Activated naive CD8-positive, alpha-beta T cell treated with anti-CD3 and anti-CD28 coated beads, Interleukin-2, amount 50 U/mL, for 24 hours (primary cell): Measurements from ENCODE around the gene MAML2.
"Not testable (repeated sequence)": the region's sequence is repeated elsewhere in the genome, so short reads cannot be mapped to it uniquely, and the experiment has no call there.

Experiments
- ATAC-seq: fragments of 150-1000 bp; cut with Tn5 transposase; one replicate; pipeline ENCODE4 v1.10.0; 2021
- DNase-seq: peaks from one replicate; pipeline ENCODE4 v3.0.0; 2021
- H3K27ac Mint-ChIP-seq: one replicate; pipeline ENCODE4 v1.8.0; 2021; ENCODE audit warnings: mild to moderate bottlenecking, mixed read lengths
- H3K27me3 Mint-ChIP-seq: one replicate; pipeline ENCODE4 v1.8.0; 2021; ENCODE audit warnings: mixed read lengths
- H3K36me3 Mint-ChIP-seq: one replicate; pipeline ENCODE4 v1.8.0; 2021; ENCODE audit warnings: low read depth, mixed read lengths
- H3K4me1 Mint-ChIP-seq: one replicate; pipeline ENCODE4 v1.8.0; 2021; ENCODE audit warnings: mixed read lengths
- H3K4me3 Mint-ChIP-seq: one replicate; pipeline ENCODE4 v1.8.0; 2021; ENCODE audit warnings: mild to moderate bottlenecking, moderate library complexity, mixed read lengths
- H3K9me3 Mint-ChIP-seq: one replicate; pipeline ENCODE4 v1.8.0; 2021; ENCODE audit warnings: mixed read lengths

MAML2 gene

DNA sequence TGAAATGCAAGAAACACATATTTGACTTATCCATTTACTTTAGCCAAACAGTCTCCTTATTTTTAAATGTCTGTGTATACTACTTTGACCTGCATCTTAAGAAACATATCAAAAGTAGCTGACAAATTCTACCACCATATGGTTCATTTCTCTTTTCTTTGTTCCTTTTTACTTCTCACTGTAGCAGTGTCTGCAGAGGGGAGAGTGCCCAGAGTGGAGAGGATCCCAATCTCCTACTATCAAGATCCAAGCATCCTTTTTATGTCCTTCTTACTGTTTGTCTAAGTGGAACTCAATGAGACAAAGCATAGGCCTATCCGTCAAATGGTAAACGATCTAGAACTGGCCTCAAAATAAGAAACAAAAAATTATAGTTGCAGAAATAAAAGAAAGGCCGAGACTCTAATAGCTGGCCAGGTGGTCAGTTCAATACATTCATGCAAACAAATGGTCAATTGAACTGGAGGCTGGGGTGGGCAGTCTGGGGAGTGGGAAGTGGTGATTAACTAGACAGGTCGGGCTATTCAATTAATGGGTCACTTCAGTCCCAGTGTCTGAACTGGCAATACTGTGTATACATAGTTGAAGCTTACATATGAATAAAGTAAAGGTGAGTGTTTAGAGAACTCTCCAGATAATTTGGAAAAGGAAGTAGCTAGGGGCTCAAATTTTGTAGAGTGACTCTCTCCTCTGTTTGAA, 149.1 kb downstream of the MAML2 start:
- Mint-ChIP-seq H3K4me3 (peak overlapping the region; percentile 49), H3K27ac (peak overlapping the region; percentile 78), H3K36me3 (peaks cover 31% of the 10 kb centered on the region), H3K27me3 (no peaks in the 10 kb centered on the region), H3K4me1 (peaks cover 91% of the 10 kb centered on the region), H3K9me3 (peaks cover 3% of the 10 kb centered on the region)
- DNase-seq, result no peak
- no peak for ATAC-seq

DNA sequence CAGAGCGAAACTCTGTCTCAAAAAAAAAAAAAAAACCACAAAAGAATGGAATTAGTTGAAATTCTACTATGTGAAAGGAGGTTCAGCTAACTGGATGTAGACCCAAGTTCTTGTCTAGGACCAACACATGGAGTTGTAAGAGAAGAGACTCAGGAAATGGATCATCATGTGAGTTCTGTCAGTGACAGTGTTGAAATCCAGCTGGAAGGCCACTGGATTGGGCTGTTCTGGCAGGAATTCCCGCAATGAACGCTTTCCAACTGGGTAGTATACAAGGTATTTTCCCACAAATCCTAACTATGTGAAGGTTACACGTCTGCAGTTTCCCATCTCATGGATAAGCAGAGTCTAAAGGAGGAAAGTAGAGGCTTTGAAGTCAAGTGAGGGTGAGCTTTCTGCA, 151.2 kb downstream of the MAML2 start:
- H3K4me3 Mint-ChIP-seq, result no peak overlapping the region
- DNase-seq (no peak), ATAC-seq (no peak)
- peaks cover 3% of the 10 kb centered on the region for H3K9me3 Mint-ChIP-seq
- peaks cover 92% of the 10 kb centered on the region for H3K4me1 Mint-ChIP-seq
- H3K36me3 Mint-ChIP-seq, result peaks cover 19% of the 10 kb centered on the region
- peak overlapping the region; percentile 34 for H3K27ac Mint-ChIP-seq
- peaks cover 2% of the 10 kb centered on the region for H3K27me3 Mint-ChIP-seq

DNA sequence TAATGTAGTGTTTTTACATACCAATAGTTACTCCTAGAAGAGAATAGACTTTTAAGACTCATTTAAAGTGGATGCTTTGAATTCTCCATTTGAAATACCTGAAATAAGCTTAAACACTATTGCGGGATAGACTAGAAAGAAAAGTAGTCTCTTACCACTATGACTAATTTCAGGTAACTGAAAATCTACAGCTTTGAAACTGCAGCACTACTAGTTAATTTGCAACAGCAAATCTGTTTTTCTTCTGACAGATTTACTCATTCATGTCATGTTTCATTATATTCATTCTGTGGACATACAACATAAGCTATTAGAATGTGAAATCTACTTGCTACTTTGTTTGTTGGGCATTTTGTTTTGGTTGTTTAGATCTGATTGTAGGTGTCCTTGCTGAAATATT, 153.6 kb downstream of the MAML2 start:
- Mint-ChIP-seq H3K9me3 (peaks cover 3% of the 10 kb centered on the region), H3K4me1 (peaks cover 91% of the 10 kb centered on the region), H3K4me3 (peak overlapping the region; percentile 66), H3K27me3 (peaks cover 2% of the 10 kb centered on the region), H3K27ac (peak overlapping the region; percentile 94), H3K36me3 (peaks cover 15% of the 10 kb centered on the region)
- no peak for DNase-seq
- no peak for ATAC-seq

DNA sequence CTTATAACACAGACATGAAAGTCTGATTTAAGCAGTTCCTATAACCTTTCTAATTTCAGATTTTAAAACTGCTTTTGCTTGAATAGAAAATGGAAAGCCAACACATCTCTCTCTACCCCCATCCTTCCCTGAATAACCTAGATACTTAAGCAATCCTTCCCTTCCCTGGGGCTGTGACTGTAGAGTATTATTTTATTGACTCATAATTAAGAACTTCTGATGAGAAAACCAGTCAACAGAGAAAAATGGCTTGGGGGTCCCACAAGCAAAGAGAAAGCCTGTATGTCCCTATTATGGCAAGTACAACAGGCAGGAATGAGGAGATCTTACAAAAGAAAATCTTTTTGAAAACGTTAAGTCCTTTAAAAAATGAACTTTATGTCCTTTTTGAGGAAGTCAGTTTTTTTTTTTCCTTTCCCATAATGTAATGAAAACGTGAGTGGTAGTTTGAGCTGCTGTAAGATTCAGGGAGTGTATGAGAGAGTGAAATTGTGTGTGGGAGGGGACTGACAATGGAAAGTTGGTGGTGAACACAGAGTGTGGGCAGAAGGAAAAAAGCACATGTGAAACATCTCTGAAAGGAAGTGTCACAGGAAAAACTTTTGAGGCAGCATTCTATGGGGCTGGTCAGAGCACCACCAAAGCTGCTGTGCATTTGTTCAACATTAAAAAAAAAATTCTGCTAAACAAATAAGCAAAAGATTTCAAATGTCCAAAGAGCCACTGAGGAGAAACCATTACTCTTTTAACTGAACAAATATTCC, 154.6 kb downstream of the MAML2 start:
- H3K4me1 Mint-ChIP-seq, result peaks cover 88% of the 10 kb centered on the region
- ATAC-seq, result peak; percentile 70

DNA sequence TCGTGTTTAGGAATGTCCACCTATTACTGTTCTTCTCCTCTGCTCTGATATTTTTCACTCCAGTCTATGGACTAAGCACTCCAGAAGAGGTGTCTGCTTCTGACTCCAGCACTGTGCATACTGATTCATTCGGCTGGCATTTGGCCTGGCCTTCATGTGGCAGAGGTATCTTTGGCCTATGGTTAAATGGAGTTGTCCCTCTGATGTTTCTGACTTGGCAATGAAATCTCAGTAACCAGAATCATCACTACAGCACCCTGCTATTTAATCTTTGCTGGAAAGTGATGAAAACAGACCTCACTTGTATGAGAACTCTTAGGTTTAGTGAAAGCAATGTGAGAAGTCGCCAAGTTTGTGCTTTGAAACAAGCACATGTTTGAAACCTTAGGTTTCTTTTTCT, 155.2 kb downstream of the MAML2 start:
- H3K4me3 Mint-ChIP-seq, result peak overlapping the region; percentile 66
- H3K4me1 Mint-ChIP-seq, result peaks cover 87% of the 10 kb centered on the region
- DNase-seq (peak; percentile 49), ATAC-seq (peak; percentile 85)
- peaks cover 2% of the 10 kb centered on the region for H3K27me3 Mint-ChIP-seq
- peaks cover 18% of the 10 kb centered on the region for H3K36me3 Mint-ChIP-seq
- peak overlapping the region; percentile 94 for H3K27ac Mint-ChIP-seq
- peaks cover 3% of the 10 kb centered on the region for H3K9me3 Mint-ChIP-seq

More for the DNA sequence above, 154.6 kb downstream of the MAML2 start:
- peaks cover 3% of the 10 kb centered on the region for H3K9me3 Mint-ChIP-seq
- H3K27me3 Mint-ChIP-seq, result peaks cover 2% of the 10 kb centered on the region
- DNase-seq, result peak; percentile 40
- H3K27ac Mint-ChIP-seq, result peak overlapping the region; percentile 94
- peaks cover 18% of the 10 kb centered on the region for H3K36me3 Mint-ChIP-seq
- peak overlapping the region; percentile 66 for H3K4me3 Mint-ChIP-seq

DNA sequence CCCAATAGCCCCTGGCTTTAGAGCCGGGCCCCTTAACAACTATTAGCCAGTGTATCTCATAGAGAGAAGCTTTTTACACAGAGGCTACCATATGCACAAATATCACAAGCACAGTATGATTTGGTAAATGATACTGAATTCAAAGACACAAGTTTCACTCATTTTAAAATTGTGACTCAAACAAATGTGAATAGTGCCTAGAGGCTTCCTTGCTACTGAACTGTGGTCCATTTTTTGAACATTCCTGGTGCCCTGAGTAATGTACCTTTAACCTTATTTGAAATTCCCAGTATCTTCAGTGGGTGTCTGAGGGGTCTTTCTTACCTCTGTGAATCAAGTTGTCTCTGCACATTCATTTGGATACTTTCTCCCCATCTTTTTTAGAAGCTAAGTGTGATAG, 156.2 kb downstream of the MAML2 start:
- Mint-ChIP-seq H3K27me3 (peaks cover 2% of the 10 kb centered on the region), H3K9me3 (peaks cover 3% of the 10 kb centered on the region), H3K36me3 (peaks cover 12% of the 10 kb centered on the region), H3K27ac (peak overlapping the region; percentile 94), H3K4me1 (peaks cover 78% of the 10 kb centered on the region), H3K4me3 (peak overlapping the region; percentile 66)
- peak; percentile 2 for ATAC-seq
- DNase-seq, result no peak

DNA sequence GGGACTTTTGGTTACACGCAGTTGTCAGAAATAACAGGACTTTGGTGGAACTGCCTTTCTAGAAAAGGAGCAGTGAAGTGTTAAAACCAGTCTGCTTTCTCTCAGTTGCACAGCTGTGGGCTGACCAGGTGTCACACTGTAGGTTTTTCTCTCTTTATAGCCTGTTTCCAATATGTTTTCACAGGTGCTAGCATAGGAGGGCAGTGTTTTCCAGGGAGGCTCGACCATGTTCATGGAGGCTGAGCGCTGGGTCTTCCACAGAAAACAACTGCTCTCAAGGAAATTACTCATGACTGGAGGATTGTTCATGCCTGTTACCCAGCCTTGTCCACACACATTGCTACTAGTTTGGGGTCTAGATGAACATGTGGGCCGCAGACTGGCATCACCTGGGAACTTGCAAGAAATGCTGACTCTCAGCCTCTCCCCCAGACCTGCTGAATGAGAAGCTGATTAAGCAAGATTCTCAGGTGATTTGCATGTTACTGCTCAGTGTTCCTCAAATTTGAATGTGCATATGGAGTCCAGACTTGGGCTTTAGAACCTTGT, 157.7 kb downstream of the MAML2 start:
- H3K27me3 Mint-ChIP-seq, result peaks cover 2% of the 10 kb centered on the region

DNA sequence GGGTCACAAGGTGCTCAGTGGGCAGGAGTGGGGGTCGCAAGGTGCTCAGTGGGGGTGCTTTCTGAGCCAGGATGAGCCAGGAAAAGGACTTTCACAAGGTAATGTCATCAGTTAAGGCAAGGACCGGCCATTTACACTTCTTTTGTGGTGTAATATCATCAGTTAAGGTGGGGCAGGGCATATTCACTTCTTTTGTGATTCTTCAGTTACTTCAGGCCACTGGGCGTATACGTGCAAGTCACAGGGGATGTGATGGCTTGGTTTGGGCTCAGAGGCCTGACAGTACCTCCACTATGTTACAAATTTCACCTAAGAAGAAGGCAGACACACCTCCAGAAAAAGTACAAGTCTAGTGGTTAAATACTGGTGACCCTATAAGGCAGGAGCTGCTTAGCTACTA, 162.1 kb downstream of the MAML2 start:
- H3K4me3 Mint-ChIP-seq, H3K27ac Mint-ChIP-seq, DNase-seq, ATAC-seq, H3K9me3 Mint-ChIP-seq, H3K27me3 Mint-ChIP-seq: not testable (repeated sequence)
- Mint-ChIP-seq H3K4me1 (peaks cover 59% of the 10 kb centered on the region), H3K36me3 (peaks cover 25% of the 10 kb centered on the region)

More for the DNA sequence above, 157.7 kb downstream of the MAML2 start:
- Mint-ChIP-seq H3K9me3 (no peaks in the 10 kb centered on the region), H3K4me1 (peaks cover 70% of the 10 kb centered on the region), H3K4me3 (no peak overlapping the region), H3K27ac (peak overlapping the region; percentile 94), H3K36me3 (peaks cover 5% of the 10 kb centered on the region)
- ATAC-seq, result no peak
- DNase-seq, result no peak

DNA sequence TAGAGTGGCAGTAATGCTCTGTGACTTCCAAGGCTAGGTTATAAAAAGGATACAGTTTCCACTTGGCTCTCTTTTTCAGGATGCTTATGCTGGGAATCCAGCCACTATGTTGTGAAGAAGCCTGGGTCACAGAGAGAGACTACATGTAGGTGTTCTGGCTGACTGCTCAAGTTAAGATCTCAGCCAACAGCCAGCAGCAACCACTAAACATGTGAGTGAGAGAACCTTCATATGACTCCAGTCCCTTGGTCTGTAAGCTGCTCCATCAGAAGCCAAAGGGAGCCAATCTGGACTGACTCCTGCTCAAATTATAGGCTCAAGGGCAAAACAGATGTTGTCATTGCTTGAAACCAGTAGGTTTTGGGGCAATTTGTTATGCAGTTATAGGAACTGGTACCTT, 162.7 kb downstream of the MAML2 start:
- H3K9me3 Mint-ChIP-seq, result no peaks in the 10 kb centered on the region
- H3K4me3 Mint-ChIP-seq, result no peak overlapping the region
- H3K27ac Mint-ChIP-seq, result peak overlapping the region; percentile 26
- H3K36me3 Mint-ChIP-seq, result peaks cover 25% of the 10 kb centered on the region
- ATAC-seq (no peak), DNase-seq (no peak)
- H3K4me1 Mint-ChIP-seq, result peaks cover 55% of the 10 kb centered on the region
- H3K27me3 Mint-ChIP-seq, result no peaks in the 10 kb centered on the region

DNA sequence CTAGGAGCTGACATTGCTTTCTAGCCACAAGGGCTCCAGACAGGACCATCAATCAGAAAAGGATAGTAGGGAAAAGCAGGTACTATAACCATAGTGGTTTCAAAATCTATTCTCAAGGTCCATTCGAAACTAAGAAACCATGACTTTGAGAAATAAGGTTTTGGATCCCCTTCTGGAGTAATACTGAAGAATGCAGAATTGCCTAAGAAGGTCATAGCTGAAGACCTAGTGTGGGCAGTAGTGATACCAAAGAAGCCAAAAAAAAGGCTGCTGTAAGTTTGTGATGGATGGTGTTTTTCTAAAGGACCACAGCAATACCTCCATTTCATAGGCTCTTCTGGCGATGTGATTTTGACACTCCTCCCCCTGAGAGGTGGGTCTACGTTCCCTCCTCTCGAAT, 163.1 kb downstream of the MAML2 start:
- DNase-seq (no peak), ATAC-seq (no peak)
- Mint-ChIP-seq H3K4me3 (no peak overlapping the region), H3K27me3 (no peaks in the 10 kb centered on the region), H3K36me3 (peaks cover 25% of the 10 kb centered on the region), H3K9me3 (no peaks in the 10 kb centered on the region), H3K27ac (peak overlapping the region; percentile 41), H3K4me1 (peaks cover 55% of the 10 kb centered on the region)

DNA sequence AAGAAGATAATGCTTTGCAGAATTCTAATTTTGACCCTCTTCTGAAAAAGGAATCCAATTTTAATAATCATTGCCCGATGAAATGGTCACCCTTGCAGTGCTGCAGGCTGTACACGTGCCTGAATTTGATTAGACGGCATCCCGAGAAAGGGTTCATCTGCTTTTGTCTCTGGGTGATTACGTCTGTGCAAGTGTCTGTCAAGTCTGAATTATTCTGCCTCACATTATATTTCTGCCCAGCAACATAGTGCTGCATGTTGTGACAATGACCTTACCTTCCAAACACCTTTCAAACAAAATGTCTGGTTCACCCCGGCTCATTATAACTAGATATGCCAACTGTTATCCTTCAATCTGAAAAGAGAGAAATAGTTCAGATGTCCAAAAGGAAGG, 164.1 kb downstream of the MAML2 start:
- Mint-ChIP-seq H3K27me3 (no peaks in the 10 kb centered on the region), H3K4me3 (no peak overlapping the region), H3K9me3 (no peaks in the 10 kb centered on the region), H3K36me3 (peaks cover 28% of the 10 kb centered on the region), H3K4me1 (peaks cover 60% of the 10 kb centered on the region), H3K27ac (no peak overlapping the region)
- no peak for ATAC-seq
- DNase-seq, result no peak

DNA sequence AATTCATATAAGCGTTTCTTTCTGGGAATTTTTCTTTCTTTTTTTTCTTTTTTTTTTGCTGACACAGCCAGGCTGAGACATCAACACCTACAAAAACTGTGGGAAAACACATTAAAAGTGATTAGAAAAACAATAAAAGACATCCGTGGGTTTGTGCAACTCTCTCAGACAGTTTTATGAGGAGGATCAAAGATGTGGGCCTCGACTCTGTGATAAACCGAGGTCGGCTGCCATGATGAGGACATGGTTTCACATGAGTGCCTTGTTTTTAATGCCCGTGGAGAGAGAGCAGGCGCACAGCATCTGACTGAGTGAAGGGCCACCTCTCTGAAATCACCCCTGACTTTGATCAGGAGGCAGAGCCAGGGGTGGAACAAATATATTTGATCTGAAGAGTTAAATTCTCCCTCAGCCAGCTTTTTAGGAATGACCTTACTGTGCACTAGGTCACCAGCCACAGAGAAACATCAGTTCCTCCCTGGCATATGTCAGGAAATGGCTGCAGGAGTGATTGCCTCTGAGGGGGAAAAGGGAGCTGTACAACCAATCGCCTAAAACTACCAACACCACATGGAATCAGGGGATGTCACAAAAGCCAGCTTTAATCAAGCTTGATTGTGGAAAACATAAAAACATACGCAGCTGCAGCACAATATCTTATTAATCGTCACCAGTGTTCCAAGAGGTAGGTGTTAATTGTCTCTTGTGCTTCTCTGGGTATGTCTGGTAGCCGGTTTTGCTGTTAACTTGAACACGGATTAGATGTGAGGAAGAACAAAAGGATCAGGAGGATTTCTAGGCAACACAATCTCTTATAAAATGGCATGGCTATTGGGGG, 164.7 kb downstream of the MAML2 start:
- Mint-ChIP-seq H3K9me3 (no peaks in the 10 kb centered on the region), H3K4me3 (no peak overlapping the region), H3K4me1 (peaks cover 60% of the 10 kb centered on the region), H3K36me3 (peaks cover 32% of the 10 kb centered on the region), H3K27me3 (no peaks in the 10 kb centered on the region), H3K27ac (peak overlapping the region; percentile 70)
- ATAC-seq (no peak), DNase-seq (no peak)

DNA sequence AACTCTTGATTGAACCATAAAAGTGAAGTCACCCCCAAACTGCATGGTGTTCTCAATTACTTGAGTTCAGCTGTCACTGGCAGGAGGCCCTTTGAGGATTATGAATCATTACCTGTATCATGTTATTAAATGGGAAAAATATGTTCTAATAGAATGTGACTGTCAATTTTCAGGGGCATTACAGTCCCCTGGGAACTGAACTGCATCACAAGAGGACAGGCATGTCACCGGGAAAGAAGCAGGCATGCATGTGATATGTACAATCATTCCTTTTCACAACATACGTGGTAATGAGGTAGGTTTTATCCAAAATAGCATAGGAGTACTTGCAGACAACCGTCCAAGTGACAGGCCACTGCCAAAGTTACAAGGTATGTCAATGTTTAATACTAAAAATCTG, 165.8 kb downstream of the MAML2 start:
- H3K36me3 Mint-ChIP-seq, result peaks cover 41% of the 10 kb centered on the region
- H3K9me3 Mint-ChIP-seq, result no peaks in the 10 kb centered on the region
- H3K27me3 Mint-ChIP-seq, result no peaks in the 10 kb centered on the region
- H3K27ac Mint-ChIP-seq, result peak overlapping the region; percentile 58
- ATAC-seq (no peak), DNase-seq (no peak)
- peaks cover 70% of the 10 kb centered on the region for H3K4me1 Mint-ChIP-seq
- no peak overlapping the region for H3K4me3 Mint-ChIP-seq

DNA sequence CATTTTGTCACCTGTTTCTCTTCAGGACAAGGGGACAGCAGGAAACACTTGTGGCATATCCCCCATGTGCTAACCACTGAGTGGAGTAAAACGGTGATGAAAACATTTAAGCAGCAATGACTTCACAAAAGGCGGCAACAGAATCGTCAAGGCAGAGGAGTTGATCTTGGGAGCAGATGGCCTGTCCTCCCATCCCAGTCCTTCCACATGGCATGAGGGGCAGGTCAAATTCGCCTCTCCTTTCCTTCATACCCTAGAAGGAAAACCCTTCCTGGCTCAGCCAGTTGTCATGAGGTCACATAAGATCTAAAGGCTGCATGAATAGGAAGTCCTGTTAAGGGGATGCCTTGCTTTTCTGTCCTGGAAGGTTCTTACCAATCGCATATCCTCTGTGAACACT, 169.1 kb downstream of the MAML2 start:
- Mint-ChIP-seq H3K9me3 (no peaks in the 10 kb centered on the region), H3K27ac (peak overlapping the region; percentile 72), H3K4me3 (no peak overlapping the region), H3K4me1 (peaks cover 72% of the 10 kb centered on the region), H3K36me3 (peaks cover 46% of the 10 kb centered on the region), H3K27me3 (no peaks in the 10 kb centered on the region)
- ATAC-seq (no peak), DNase-seq (no peak)
